Eye (tissue), 1 donor: ENCODE results near the gene COL18A1.

Experiments used
- DNase-seq: peaks from one replicate; pipeline ENCODE4 v3.0.0-alpha.2; 2015

The COL18A1 gene

DNA sequence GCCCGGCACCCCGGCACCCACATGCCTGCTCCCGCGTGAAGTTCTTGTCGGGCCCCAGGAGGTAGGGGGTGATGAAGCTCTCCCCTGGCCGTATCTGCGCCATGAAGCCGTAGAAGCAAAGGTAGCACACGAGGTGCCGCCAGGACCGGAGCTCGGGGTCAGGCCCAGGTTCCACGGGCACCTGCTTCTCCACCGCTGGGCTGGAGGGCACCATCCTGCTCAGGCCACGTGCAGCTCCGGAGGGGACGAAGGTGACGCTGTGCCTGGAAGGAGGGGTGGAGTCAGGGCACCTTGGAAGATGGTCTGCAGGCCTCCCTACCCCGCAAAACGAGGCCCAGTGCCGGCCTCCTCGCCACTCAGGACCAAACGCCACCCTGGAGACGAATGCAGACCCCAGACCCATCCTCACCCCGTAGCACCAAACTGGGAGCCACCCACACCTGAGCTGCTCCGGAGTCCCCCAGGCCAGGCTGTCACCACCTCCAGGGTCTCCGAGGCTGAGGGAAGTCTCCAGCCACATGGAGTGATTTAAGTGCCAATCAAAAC is 132.9 kb downstream of the COL18A1 start:
- DNase-seq, result no peak

DNA sequence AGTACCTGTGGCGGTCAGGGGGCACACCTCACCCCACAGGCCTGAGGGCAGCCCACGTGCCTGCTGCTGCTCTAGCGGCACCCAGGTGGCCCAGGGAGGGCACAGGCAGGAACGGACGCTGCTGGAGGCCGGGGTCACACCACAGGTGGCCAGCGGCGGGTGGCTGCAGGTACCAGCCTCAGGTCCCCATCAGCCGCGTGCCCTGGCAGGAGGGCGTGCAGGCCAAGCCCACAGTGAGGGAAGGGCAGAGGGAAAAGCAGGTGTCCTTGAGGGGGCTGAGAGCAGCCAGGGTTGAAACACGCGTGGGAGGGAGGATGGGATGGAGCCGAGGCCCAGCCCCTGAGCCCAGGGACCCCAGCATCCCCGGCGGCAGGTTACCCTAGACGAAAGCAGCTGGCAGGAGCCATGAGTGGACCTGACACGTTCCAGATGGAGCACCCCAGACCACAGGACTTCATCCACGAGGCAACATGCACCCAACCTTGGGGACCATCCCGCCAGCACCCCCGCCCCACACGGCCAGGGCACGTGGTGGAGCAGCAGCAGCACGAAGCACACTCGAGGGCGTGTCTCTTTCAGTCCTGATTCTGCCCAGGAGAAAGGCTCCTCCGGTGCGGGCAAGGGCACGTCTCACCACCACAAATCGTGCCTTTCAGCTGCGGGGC is 133.5 kb downstream of the COL18A1 start:
- DNase-seq, result no peak

DNA sequence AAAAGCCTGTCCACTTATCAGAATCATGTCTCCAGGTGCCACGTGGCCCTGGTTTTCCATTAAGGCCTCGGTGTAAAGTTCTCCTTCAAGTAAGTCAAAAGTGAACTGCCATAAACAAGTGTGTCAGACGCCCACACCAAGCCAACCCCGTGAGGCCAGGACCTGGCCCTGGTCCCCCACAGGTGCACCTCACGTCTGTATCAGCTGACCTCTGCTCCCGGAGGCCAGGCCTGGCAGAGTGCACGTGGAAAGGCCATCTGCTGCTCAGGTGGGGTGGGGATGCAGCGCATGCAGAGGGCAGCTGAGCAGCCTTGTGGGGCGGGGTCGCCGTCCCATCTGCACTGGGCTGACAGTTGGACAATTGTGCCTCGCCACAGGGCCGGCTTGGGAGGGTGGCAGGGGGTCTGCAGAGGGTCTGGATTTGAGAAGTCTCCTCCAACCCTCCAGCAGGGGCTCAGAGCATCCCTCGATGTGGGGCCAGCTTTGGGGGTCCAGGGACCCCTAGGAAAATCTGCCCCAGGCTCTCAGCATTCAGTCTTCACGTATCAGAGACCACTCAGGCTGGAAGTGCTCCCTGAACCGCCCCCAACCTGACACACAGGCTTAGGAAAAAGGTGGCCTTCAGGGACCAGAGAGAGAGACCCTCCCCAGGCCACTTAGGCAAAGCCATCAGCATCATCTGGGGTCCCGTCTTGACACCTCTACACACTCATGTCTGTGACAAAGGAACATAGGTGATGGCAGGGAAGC is 134.3 kb downstream of the COL18A1 start:
- DNase-seq, result no peak

DNA sequence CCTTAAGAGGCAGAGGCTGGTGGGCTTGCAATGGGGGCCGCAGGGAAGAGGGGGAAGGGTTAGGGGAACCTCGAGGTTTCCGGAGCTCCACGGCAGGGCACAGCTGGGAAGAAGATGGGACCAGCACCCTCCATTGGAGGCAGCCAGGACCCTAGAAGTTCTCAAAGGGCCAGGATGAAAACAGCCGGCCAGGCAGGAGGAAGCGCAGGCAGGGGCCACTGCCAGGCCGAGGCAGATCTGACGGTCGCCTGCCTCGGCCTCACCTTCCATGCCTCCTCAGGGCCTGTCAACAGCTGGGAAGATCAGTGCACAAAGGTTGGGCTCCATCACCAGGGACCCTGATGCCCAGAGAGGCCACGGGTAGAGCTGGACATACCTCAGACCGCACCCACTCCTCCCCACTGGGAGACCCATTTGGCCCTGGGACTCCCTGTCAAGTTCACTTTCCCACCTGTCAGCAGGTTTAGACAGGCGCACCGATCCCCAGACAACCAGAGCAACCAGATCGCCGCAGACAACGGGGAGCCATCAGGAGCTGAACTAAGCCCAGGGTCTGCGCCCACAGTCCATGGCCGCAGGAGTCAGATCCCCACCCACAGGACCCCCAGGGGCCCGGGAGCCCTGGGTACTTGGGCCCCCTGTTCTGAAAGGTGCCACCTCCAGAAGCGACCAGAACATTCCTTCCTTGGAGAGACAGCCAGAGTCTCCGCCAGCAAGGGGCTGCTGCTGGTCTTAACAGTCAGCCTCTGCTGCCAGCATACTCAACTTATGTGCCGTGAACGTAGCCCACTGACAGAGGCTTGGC is 135.0 kb downstream of the COL18A1 start:
- DNase-seq, result no peak

DNA sequence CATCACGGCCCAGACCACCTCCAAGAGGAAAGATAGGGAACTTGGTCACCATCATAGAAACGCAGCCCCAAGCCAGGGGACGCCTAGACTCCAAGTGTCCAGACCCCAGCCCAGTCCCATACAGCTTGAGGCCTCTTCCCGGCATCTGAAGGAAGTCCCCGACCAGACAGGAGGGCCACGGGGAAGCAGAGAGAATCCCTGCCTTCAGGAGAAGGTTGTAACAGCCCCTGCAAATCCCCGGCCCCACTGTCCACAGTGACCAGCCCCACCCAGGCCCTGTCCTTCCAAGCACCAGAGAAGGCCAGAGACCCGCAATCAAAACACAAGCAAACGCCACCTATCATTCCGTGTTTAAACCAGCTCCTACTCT is 135.6 kb downstream of the COL18A1 start:
- DNase-seq, result no peak

DNA sequence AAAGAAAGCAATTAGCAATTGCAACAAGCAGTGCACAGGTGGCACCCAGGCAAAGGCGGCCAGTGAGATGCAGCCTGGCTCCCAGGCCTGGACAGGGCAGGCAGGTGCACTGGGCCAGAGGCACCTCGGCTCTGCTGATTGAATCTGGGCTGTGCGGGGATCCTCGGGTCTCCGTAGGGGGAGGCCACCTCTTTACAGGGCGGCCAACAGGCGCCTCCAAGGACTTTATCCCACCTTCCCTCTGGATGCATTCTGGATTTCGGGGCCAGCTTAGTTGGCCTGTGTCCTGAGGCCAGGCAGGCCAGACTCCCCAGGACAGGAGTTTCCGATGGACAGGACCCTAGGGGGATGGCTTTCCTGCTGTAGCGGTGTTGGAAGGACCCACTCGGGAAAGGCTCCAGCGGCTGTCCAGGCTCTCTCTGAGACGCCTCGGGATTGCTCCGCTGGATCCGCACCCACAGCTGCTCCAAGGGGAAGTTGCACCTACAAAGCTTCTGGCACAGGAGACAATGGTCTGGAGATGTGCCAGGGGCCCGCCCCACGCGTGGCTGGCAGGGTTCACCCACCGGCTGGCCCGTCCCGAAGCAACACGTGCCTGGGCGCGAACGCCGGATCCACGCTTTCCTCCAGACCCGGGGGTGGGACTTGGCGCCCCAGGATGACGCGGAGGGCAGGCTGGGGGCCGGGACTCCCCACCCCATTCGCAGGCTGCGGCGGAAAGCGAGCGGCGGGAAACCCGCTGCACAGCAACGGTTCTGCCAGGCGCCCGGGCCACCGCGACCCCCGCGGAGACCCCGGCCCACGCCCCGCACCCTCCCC is 136.5 kb downstream of the COL18A1 start:
- DNase-seq, result peak; percentile 56

DNA sequence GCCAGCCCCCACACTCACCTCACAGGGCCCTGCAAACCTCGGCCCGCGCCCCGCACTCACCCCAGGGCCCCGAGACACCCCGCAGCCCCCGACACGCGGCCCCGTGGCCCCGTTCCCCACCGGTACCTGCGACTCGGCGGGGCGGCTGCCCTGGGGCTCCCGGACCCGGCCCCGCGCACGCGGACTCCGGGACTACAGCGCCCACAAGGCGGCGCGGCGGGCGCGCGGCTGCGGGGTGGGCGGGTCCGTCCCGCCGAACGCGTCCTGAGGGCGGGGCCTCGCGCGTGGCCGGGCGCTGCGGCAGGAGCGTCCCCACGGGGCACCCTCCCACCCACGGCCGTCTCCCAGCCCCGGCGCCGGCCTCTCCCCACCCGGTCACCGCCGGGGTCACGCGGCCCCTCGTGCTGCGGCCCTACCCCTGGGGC is 137.3 kb downstream of the COL18A1 start, which contains the start of gene SLC19A1:
Gene SLC19A1 (minus strand): TSS at position 199 of the 425 bp plus-strand sequence. CDS start 4,481 bp downstream, outside the sequence.
- peak; percentile 81 for DNase-seq

DNA sequence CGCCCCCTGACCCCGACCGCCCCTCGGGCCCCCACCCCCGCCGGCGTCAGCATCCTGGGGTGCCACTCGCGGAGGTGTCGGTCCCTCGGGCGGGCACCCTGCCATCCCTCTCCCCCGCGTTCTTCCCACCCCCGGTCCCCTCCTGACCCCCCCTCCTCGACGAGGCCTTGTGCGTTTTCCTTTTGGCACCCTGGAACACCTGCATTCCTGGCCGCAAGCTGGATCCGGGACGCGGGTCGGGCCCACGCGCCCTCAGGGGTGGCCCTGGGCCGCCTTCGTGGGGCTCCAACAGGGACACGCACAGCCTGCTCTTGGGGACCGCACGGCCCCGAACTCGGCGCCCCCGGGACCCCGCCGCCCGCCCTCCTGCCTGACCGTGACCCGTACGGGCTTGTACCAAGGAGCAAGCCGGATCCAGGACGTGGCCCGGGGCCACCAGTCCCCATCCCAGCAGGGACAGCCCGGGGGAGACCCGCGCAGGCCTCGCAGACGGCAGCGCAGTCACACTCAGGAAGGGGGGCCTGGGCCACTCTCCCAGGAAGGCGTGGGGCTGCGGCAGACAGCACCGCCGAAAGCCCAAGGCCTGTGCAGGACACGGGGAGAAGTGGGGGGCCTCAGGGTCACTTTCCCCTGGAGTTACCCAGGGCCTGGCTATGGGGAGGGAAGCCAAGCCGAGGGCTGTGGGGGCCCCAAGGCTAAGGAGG is 137.9 kb downstream of the COL18A1 start:
- peak; percentile 46 for DNase-seq

DNA sequence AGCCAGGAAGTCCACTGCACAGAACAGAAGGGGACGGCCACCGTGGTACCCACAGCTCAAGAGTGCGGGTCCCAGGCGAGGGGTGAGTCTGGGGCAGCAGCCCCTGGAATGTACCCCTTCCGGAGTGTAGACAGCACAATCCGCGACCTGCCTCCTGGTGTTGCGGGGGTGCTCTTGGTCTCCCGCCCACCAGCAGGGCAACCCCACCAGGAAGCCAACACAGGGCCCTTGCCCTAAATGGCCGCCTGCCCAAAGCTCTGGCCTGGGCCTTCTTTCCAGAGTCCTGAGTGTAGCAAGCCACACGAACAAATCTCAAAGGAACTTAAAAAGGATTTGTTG is 138.4 kb downstream of the COL18A1 start:
- no peak for DNase-seq

DNA sequence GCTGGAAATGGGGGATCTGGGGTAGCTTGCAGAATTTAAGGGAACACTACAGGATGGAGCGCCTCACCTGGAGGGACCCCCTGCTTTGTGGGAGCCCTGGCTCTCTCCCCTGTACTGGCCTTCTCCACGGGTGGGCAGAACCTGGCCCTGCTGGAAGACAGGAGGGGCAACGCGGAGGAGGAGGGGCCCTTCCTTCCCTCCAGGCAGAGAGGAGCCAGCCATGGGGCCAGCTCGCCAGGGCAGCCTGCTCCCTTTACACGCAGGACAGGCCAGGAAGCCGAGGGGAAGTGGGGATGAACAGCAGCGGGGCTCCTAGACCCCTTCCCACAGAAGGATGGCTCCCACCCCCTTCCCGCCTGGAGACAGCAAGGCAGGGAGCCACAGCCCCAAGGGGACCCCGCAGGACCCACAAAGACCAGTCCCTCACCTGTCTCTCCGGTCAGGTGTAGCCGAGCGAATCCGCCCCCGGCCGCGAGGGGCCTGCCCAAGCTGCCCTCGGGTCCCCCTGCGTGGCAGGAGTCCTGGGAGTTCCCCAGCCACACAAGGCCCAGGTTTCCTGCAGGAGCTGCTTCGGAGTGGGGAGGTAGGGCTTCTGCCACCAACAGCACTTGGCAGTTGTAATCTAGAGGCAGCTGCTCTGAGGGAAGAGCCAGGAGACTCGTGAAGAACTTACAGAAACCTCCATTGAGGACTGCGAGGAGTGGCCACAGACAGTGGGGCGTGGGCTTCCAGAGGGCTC is 138.9 kb downstream of the COL18A1 start:
- DNase-seq, result no peak

DNA sequence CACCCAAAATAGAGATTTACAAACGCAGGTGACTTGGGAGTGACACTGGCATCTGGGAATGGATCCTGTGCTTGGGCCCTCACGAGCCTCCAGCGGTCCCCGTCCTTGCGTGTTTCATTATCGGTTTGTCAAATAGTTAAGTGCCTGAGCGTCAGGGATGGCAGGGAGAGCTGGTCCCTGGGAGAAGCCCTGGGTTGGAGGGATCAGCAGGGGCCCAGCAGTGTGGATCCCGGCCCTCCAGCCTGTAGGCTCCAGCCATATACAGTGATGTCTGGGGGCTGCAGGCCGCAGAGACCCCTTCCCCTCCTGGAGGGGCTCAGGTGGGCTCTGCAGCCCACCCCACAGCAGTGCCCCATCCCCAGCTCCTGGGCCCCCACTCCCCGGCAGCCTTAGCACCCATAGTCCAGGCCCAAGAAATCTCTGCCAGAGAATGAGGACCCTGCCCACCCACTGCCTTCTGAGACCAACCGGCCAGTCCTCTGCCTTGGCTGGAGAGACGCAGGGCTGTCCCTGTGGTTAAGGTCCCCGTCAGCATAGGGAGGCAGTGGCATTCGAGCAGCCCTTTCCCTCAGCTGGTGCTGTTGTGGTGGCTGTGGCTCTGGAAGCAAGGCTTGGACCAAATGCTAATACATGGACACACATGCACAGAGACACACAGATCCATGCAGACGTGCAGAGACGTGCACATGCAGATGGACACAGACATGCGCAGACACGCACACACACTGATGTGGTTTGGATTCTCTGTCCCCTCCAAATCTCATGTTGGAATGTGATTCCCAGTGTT is 139.7 kb downstream of the COL18A1 start:
- DNase-seq, result no peak

DNA sequence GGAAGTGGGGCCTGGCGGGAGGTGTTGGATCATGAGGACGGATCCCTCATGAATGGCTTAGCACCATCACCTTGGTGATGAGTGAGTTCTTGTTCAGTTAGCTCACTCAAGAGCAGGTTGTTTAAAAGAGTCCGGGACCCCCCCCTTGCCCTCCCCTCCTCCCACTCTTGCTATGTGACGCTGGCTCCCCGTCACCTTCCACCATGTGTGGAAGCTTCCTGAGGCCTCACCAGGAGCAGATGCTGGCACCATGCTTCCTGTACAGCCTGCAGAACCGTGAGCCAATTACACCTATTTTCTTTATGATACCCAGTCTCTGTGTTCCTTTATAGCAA is 140.2 kb downstream of the COL18A1 start:
- DNase-seq, result no peak

DNA sequence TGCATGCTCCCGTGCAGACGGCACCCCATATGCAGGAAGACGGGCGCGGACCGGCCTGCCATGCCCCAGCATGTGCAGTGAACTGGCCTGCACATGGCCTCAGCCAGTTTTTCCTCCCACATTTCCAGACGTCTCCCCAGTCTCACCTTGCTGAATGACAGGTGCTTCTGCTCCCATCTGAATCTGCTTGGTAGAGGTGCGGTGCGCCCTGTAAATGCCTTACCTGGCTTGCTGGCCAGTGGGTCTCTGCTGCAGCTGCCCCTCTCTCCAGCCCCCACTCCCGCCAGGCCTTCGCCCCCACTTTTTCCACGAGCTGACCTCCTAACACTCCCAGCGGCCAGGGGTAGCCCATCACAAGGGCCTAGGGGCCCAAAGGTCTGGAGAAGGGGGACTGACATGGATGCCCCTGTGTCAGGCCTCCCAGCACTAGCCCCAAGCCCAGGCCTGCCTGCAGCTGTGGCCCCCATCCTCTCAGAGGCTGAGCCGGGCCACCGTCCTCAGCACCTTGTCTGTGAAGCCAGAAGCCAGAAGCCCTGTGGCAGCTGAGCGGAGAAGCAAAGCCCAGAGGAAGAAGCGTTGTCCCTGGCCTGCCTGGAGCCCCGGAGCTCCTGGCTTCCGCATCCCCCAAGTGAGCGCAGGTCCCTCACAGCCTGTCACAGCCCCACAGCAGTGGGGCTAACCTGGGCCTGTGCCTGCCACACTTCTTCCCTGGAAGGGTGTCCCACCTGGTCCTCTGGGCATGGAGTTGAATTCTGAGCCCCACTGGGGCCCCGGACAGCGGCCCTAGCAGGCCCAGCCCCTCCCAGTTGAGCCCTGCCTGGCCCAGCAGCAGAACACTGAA is 140.9 kb downstream of the COL18A1 start:
- no peak for DNase-seq

DNA sequence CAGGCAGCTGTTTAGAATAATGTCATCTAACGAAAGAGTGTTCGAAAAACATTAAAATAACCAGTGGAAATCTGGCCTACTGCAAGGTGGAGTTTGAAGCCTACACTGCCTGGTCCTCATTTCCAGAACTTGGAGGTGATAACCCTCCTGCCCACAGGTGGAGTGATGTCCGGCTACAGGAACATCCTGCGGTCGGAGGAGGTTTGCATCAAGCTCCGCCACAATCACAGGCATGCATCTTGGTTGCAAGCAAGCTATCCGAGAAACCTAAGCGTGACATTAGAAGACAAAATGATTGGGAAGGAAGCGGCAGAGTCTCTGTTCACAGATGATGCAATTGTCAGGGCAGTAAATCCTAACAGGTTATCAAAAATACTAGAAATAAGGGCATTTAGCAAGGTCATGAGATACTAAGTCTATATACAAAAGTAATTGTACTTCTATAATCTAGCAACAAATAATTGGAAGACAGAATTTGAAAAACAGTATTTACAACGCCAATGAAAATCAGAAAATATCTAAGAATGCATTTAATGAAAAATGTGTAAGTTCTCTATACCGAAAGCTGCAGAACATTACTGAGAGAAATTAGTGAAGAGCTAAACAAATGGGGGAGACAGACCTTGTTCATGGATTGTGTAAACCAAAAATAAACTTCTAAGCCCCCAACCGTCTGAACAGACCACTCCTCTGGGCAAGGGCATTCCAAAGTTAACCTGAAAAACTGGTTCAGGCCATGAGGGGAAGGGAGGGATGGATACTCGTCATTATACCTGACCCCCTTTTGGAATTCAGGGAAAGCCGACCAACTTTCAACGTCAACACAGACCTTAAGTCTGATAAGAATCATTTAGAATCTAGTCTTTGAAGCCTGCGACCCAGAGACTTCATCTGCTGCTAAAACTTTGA is 141.9 kb downstream of the COL18A1 start:
- no peak for DNase-seq

DNA sequence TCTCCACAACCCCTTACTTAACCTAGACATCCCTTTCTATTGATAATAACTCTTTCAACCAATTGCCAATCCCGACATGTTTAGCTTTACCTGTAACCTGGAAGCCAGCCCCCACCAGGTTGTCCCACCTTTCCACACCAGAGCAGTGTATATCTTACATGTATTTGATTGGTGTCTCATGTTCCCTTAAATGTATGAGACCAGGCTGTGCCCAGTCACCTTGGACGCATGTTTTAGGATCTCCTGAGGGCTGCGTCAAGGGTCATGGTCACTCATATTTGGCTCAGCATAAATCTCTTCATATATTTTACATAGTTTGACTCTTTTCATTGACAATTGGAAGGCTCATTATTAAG is 142.6 kb downstream of the COL18A1 start:
- no peak for DNase-seq

DNA sequence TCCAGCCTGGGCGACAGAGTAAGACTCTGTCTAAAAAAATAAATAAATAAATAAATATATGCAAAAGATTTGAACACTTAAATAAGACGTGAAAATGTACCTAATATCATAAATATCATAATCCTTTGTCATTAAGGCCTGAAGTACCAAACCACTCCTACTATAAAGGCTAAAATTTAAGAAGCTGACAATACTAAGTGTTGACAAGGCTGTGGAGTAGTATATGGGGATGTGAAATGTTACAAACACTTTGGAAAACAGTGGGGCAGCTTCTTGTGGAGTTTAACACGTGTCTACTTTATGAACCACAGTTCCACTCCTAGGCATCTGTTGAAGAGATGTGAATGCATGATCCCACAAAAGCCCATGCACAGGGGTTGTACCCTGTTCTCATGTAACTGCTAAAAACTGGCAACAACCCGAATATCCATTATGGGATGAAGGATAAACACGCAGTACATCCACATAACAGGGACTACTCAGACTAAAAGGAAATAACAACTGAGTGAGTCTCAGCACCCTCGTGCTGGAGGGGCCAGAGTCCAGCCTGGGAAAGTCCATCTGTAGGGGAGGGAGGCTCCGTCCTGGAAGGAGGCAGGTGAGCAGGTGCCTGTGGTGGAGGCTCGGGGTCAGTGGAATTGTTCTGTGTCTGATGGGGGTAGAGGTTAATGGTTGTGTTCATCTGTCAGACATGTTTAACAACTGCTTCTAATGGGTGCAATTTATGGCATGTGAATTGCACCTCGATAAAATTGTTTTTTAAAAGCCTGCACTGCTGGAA is 143.9 kb downstream of the COL18A1 start:
- DNase-seq, result no peak

DNA sequence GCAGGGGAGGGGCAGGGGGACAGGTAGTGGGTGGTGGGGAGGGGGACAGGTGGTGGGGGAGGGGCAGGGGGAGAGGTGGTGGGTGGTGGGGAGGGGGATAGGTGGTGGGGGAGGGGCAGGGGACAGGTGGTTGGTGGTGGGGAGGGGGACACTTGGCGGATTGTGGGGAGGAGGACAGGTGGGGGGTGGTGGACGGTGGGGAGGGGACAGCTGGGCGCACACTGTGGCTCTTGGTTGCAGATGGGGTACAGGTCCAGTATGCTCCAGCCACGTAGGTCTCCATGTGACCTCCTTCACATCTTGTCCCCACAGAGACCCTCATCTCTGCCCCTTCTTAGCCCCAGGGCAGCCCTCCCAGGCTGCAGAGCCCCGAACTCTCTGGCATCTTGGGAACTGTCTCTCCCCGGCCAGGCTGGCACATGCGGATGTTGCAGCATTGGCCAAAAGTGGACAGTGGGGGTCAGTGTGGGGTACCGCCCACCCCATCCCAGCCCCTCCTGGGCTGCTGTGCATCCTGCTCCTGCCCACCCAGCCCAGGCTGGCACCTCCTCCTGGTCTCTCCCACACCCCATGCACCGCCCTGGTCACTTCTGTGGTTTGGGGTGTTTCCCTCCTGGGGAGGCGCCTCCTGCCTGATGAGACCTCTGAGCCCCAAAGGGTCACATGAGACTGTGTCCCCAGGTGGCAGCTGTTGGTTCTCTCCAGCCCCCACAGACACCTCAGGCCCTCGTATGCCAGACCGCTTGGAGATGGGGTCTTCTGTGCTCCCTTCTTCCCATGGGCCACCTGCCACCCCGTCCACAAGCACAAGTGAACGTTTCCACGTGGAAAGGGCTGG is 144.9 kb downstream of the COL18A1 start:
- no peak for DNase-seq
